GM10248 (cell line): ENCODE measurements around the gene TBC1D9B.

Source experiments
- CTCF ChIA-PET: fragments of 300-600 bp; sonication (Branson Sonifier 250); formaldehyde crosslinking; extraction: SDS; loops from one replicate; lab custom pipeline; 2021; ENCODE audit warnings: antibody characterized with exemption; lab: Yijun Ruan, JAX
- POLR2A ChIA-PET: fragments of 350-650 bp; sonication (Branson Sonifier 250); formaldehyde crosslinking; extraction: SDS; loops from one replicate; lab custom pipeline; 2020; ENCODE audit warnings: antibody characterized with exemption; lab: Yijun Ruan, JAX
- DNase-seq: peaks from one replicate; pipeline ENCODE4 v3.0.0; 2012; ENCODE audit errors: extremely low spot score
- CTCF ChIP-seq: IDR thresholded peaks from 2 replicates; pipeline ENCODE4 v1.5.1; 2012; ENCODE audit warnings: mild to moderate bottlenecking, low read depth; ENCODE audit errors: extremely low read depth, missing control alignments, control extremely low read depth

The TBC1D9B gene

GRCh38 chr5:179858586-179859427 lies 48.9 kb downstream of the TBC1D9B start, which contains the start of gene MRNIP:
Gene MRNIP, minus strand, starts transcription at chr5:179858817. Its CDS starts 21 bp downstream, at chr5:179858796.
- DNase-seq: peak; percentile 95
- CTCF ChIA-PET: interaction anchor here (1.1 to 2.5 kb wide), 3 partner anchors 57 to 96 kb away, joined by 3 to 9 read pairs (median 9); partner anchors contain the start of gene LTC4S
- peak; percentile 19 for TF ChIP-seq CTCF
- POLR2A ChIA-PET: interaction anchor here (0.5 to 0.6 kb wide), 2 partner anchors 20 to 1715 kb away, joined by 3 to 5 read pairs; no protein-coding TSS in a partner anchor

- peak; percentile 67 for DNase-seq
- POLR2A ChIA-PET: interaction anchor here (0.6 kb wide), 1 partner anchor 1714 kb away, joined by 3 read pairs; no protein-coding TSS in a partner anchor
- TF ChIP-seq CTCF: no peak
- CTCF ChIA-PET: interaction anchor here (1.1 to 2.5 kb wide), 4 partner anchors 12 to 96 kb away, joined by 3 to 9 read pairs (median 6); partner anchors contain the start of gene LTC4S
These were observed 49.5 kb downstream of the TBC1D9B start for GRCh38 chr5:179858241-179858585.

- POLR2A ChIA-PET: interaction anchor here (0.7 kb wide), 1 partner anchor 1224 kb away, joined by 5 read pairs; no protein-coding TSS in a partner anchor
These were observed 53.3 kb downstream of the TBC1D9B start for GRCh38 chr5:179854356-179854755.

GRCh38 chr5:179852993-179853547 lies 54.6 kb downstream of the TBC1D9B start:
- DNase-seq: peak; percentile 57
- ChIA-PET CTCF (interaction anchor here (0.6 to 1.4 kb wide), 3 partner anchors 17 to 57 kb away, joined by 3 read pairs; no protein-coding TSS in a partner anchor), POLR2A (interaction anchor here (1.4 kb wide), 1 partner anchor 32 kb away, joined by 4 read pairs; the partner anchor contains the start of gene SQSTM1)
- TF ChIP-seq CTCF: no peak

More at GRCh38 chr5:179854356-179854755, 53.3 kb downstream of the TBC1D9B start:
- CTCF ChIA-PET: interaction anchor here (1.2 kb wide), 1 partner anchor 62 kb away, joined by 3 read pairs; no protein-coding TSS in a partner anchor
- TF ChIP-seq CTCF: no peak
- no peak for DNase-seq

GRCh38 chr5:179841621-179842020 lies 66.1 kb downstream of the TBC1D9B start:
- DNase-seq: no peak
- no peak for TF ChIP-seq CTCF
- CTCF ChIA-PET: interaction anchor here (1.3 to 1.4 kb wide), 2 partner anchors 10 to 79 kb away, joined by 3 to 4 read pairs; no protein-coding TSS in a partner anchor
- POLR2A ChIA-PET: interaction anchor here (1.2 kb wide), 1 partner anchor 21 kb away, joined by 7 read pairs; the partner anchor contains the start of gene SQSTM1

- no peak for TF ChIP-seq CTCF
- no peak for DNase-seq
- CTCF ChIA-PET: interaction anchor here (1.3 to 1.4 kb wide), 2 partner anchors 11 to 78 kb away, joined by 3 to 4 read pairs; no protein-coding TSS in a partner anchor
- POLR2A ChIA-PET: no interaction called here
These were observed 66.9 kb downstream of the TBC1D9B start for GRCh38 chr5:179840766-179841165.
